WERI-Rb-1 (cell line): Measurements from ENCODE around the gene FRAS1.
A peak's percentile ranks its signal among the peaks of the same experiment; 100 is the strongest.

Experiments
- DNase-seq: peaks from one replicate; pipeline ENCODE4 v3.0.0-alpha.2; 2020
- H3K27ac ChIP-seq: fragments of 250-450 bp; sonication (Bioruptor Pico); 2 replicates; pipeline ENCODE4 v1.5.1; 2020; ENCODE audit warnings: mild to moderate bottlenecking, moderate library complexity
- H3K27me3 ChIP-seq: fragments of 250-450 bp; sonication (Bioruptor Pico); 2 replicates; pipeline ENCODE4 v1.5.1; 2021; ENCODE audit warnings: mild to moderate bottlenecking, low read depth, moderate library complexity; ENCODE audit not compliant: insufficient read depth, severe bottlenecking
- H3K36me3 ChIP-seq: fragments of 250-450 bp; sonication (Bioruptor Pico); 2 replicates; pipeline ENCODE4 v1.5.1; 2020; ENCODE audit warnings: mild to moderate bottlenecking, moderate library complexity
- H3K4me3 ChIP-seq: 2 replicates; pipeline ENCODE4 v1.5.1; 2011; ENCODE audit warnings: low read depth, mild to moderate bottlenecking, control low read depth, low read length
- H3K9me3 ChIP-seq: fragments of 250-450 bp; sonication (Bioruptor Pico); 2 replicates; pipeline ENCODE4 v1.5.1; 2021; ENCODE audit warnings: mild to moderate bottlenecking, moderate library complexity; ENCODE audit not compliant: severe bottlenecking
- TF ChIP-seq, protein P1 (sequence below): IDR thresholded peaks from 2 replicates; pipeline ENCODE4 v1.5.1; 2011; ENCODE audit warnings: low read depth, mild to moderate bottlenecking, control low read depth, inconsistent platforms, low read length

Gene FRAS1

DNA sequence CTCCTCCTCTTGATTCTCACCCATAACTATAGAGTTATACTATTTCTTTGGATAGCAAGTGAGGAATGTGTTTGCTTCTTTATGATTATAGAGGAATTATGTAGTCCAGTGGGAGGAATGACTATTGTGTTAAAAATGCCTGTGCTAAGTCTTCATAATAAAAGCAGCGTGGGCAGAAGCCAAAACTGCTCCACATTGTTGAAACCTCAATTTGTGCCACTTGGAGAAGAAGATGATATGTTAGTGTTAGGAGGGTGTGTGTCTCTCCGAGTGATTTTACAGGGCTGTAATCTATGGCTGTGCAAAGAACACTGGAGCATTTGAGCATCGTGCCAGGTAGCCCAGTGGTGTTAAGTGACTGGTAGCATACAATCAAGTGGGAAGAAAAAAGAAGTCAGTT lies 74.3 kb downstream of the FRAS1 start:
- Histone ChIP-seq H3K27ac (no peak overlapping the region), H3K9me3 (no peaks in the 10 kb centered on the region), H3K27me3 (no peaks in the 10 kb centered on the region), H3K4me3 (no peak overlapping the region), H3K36me3 (no peaks in the 10 kb centered on the region)
- no peak for DNase-seq
- TF ChIP-seq, protein P1, sequence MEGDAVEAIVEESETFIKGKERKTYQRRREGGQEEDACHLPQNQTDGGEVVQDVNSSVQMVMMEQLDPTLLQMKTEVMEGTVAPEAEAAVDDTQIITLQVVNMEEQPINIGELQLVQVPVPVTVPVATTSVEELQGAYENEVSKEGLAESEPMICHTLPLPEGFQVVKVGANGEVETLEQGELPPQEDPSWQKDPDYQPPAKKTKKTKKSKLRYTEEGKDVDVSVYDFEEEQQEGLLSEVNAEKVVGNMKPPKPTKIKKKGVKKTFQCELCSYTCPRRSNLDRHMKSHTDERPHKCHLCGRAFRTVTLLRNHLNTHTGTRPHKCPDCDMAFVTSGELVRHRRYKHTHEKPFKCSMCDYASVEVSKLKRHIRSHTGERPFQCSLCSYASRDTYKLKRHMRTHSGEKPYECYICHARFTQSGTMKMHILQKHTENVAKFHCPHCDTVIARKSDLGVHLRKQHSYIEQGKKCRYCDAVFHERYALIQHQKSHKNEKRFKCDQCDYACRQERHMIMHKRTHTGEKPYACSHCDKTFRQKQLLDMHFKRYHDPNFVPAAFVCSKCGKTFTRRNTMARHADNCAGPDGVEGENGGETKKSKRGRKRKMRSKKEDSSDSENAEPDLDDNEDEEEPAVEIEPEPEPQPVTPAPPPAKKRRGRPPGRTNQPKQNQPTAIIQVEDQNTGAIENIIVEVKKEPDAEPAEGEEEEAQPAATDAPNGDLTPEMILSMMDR = no peak

DNA sequence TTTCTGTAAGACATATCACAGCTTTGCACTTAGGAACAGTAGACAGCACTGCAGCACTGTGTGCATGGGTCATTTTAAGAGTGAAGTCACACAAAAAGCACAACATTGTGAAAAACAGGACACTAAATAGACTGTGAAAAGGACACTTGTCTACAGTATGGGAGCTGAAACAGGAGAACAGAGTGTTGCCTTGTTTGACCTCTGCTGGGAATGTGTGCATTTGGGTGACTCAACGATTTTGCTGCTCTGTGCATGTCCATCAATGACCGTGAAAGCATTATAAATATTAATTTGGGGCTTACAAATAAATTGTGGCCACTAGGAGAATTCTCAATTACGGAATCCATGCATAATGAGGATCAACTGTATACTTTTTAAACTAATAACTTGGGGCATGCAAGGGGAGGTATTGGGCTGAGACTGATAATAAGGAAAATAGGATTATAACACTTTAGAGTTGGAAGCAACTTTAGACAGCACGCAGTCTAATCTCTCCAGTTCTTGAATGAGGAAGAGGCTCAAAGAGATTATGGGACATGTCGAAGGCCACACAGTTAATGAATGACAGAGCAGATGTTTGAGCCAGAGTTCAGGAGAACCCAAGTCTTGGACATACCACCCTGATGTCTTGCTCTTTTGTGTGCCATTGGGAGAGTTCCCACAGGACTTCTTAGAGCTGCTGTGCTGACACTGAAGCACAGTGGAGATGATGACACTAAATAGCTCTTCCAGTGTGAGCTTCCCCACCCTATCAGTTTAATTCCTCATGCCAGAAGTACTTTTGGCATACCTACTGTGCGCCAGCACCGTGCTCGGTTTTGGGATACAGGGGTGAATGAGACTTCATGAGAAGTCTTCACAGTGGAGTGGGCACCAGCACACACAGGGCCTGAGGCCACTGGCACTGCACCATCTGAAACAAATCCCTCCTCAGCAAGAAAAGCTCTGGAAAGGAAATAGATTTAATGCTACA lies 79.3 kb downstream of the FRAS1 start:
- TF ChIP-seq, protein P1 = no peak
- Histone ChIP-seq H3K9me3 (no peaks in the 10 kb centered on the region), H3K4me3 (no peak overlapping the region), H3K27ac (no peak overlapping the region), H3K36me3 (no peaks in the 10 kb centered on the region), H3K27me3 (no peaks in the 10 kb centered on the region)
- DNase-seq = peak; percentile 23

DNA sequence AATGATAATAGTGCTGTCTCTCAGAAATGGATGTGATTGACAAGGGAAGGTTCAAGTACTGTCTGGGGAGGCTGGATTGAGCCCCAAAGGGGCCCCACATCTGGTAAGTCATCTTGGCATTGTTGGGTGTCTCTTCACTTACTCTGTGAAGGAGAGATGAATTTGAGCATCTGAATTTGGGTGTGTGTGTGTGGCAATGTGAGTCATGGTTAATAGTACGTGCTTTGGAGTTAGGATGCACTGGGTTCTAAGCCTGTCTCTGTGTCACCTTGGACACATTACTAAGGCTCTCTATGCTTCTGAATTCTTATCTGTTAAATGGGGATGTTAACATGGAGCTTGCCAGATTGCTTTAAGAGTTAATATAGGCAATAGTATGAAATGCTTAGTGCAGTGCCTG lies 80.4 kb downstream of the FRAS1 start:
- Histone ChIP-seq H3K4me3 (no peak overlapping the region), H3K9me3 (no peaks in the 10 kb centered on the region), H3K27me3 (no peaks in the 10 kb centered on the region), H3K36me3 (no peaks in the 10 kb centered on the region), H3K27ac (no peak overlapping the region)
- TF ChIP-seq, protein P1 = no peak
- no peak for DNase-seq

DNA sequence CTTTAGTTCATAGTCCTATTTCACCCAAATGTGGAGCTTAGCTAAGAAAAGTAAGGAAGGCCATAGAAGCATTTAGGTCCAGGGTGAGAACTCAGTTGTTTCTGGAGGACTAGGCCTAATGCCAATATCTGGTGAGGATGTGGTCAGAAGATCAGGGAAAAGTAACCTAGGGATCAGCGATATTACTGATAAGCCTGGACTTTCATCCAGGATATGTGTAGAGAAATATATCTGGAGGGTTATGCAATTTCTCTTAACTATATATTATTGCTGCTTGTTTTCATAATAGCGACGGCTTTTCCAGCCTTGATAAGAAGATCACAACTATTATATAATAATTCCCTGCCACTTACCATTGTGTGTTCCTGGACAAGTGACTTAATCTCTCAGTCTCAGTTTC lies 81.1 kb downstream of the FRAS1 start:
- no peak overlapping the region for H3K4me3 ChIP-seq
- TF ChIP-seq, protein P1 = no peak
- H3K27me3 ChIP-seq = no peaks in the 10 kb centered on the region
- H3K27ac ChIP-seq = no peak overlapping the region
- no peak for DNase-seq
- no peaks in the 10 kb centered on the region for H3K9me3 ChIP-seq
- no peaks in the 10 kb centered on the region for H3K36me3 ChIP-seq

DNA sequence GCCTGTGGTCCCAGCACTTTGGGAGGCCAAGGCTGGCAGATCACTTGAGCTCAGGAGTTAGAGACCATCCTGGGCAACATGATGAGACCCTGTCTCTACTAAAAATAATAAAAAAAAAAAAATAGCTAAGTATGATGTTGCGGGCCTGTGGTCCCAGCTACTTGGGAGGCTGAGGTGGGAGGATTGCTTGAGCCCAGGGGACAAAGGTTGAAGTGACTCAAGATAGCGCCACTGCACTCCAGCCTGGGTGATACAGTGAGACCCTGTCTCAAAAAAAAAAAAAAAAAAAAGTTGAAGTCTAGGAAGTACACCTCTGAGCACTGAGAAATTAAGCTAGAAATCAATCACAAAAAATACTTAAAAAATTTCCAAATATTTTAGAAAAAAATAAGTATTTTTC lies 86.5 kb downstream of the FRAS1 start:
- Histone ChIP-seq H3K27ac (no peak overlapping the region), H3K9me3 (no peaks in the 10 kb centered on the region), H3K36me3 (no peaks in the 10 kb centered on the region), H3K27me3 (no peaks in the 10 kb centered on the region), H3K4me3 (no peak overlapping the region)
- DNase-seq = no peak
- TF ChIP-seq, protein P1 = no peak
